ENCODE data around the gene TSPAN18.

The TSPAN18 gene

DNA sequence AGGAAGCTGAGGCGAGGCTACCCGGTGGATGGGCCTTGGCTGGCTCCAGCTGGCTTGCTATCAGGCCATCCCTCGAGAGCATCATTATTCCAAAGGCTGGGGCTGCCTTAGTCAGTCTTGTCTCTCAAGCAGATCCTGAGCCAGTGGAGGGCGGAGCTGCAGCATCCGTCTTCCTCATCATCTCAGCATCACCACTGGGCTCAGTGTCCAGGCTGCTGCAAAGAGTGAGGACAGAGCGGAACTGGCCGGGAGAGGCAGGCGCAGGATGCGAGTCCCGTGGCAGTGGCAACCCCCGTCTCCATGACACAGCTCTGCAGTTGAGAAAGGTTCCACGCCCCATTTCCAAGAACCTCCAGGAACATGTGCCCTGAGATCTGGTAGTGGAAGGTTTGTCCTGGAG, 219.5 kb downstream of the TSPAN18 start:
- in situ Hi-C loops (cut with HindIII; ENCODE audit: low sequenced_read_pairs), result loop anchor here (25.0 kb wide), 1 partner anchor 391 kb away; no protein-coding TSS in a partner anchor

DNA sequence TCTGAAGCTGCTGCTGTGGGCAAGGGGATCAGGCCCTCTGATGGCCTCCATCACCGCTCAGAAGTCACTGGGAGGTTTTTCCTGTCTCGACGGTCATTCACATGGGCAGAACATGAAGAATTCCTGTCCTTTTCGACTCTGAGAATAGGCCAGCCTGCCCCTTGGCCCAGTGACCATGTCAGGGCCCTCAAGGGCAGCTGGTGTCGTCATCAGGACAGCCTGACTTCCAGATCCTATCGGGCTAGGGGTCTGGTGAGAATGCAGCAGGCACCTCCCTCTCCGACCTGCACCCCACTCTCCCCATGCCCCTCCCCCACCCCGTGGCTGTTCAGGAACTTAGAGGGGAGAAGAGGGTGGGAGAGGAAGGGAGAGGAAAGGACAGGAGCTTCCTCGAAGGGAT, 220.4 kb downstream of the TSPAN18 start:
- in situ Hi-C loops (cut with HindIII; ENCODE audit: low sequenced_read_pairs), result loop anchor here (25.0 kb wide), 1 partner anchor 390 kb away; no protein-coding TSS in a partner anchor

DNA sequence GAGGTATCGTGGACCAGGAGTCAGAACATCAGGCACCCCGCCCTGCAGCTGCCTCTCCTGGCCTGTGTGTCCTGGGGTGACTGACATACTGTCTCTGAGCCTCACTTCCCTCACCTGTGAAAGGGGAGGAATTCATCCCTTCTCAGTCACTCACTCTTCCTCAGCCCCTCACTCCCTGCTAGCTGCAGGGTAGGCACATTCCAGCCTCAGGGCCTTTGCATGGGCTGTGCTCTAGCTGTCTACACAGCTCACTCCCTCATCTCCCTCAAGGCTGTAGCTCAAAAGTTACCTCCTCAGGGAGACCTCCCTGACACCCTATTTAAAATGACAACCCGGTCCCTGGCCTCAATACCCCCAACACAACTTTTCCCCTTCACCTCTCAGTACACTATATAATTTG, 221.4 kb downstream of the TSPAN18 start:
- in situ Hi-C loops (cut with HindIII; ENCODE audit: low sequenced_read_pairs), result loop anchor here (25.0 kb wide), 1 partner anchor 389 kb away; no protein-coding TSS in a partner anchor

DNA sequence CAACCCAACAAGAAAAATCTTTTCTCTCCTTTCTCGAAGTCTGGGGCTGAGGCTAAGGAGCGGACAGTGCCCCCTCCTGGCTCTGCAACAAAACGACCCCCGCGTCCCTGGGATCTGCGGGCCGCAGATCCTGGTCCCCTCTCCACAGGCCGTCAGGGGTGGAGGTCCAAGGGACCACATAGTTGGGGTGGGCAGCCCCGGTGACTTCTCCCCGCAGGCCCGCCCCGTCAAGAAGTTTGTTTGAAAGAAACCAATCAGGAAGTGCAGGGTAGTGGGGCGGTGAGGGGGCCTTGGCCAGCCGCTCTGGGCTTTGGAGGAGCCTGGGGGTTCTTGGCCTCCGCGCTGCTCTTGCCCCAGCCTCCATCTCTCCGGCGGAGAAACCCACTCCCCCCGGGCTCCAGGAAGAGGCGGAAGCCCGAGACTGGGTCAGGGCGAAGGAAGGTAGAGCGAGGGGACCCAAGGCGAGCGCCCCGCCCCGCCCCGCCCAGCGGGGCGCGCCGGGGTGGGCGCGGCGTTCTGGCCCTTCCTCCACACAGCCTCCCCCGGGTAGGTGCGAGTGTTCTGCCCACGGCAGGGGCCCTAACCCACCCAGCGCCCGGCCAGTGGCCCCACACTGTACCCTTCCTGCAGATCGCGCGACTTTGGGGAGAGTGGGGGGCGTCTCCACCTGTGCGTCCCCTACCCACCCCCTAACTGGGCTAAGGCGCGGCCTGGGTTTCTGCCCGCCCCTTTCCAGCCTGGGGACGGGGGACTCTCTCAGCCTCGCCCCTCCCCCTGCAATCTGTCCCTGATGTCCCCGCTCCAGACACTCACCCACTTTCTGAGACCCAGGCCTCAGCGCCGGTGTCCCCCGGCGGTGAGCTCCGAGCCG, 222.6 kb downstream of the TSPAN18 start:
- in situ Hi-C loops (cut with HindIII; ENCODE audit: low sequenced_read_pairs), result loop anchor here (25.0 kb wide), 1 partner anchor 388 kb away; no protein-coding TSS in a partner anchor

DNA sequence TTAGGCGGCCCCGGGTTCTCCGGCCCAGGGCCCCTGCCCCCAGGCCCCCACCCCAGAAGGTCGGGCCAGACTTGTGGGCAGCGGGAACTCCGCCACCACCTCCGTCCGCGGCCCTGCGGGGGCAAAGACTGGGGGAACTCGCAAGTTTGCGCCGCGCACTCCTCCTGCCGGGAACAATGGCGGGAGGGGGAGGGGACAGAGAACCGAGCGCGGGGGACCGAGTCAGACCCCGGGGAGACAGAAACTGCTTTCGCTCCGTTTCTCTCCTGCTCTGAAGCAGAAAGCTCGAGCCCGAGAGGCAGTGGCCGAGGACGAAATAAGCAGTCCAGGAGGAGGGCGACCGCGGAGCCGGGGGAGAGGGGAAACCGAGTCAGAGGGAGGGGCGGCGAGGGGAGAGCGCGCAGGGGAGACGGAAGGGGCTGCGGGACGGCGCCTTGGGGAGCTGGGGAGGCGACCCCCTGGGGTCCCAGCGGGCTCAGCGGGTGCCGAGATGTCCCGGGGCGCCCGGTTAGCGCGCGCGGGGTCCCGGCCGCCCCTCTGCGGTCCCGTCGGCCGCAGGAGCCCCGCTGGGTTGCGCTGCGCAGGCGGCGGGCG, 223.4 kb downstream of the TSPAN18 start:
- in situ Hi-C loops (cut with HindIII; ENCODE audit: low sequenced_read_pairs), result no loop called here

DNA sequence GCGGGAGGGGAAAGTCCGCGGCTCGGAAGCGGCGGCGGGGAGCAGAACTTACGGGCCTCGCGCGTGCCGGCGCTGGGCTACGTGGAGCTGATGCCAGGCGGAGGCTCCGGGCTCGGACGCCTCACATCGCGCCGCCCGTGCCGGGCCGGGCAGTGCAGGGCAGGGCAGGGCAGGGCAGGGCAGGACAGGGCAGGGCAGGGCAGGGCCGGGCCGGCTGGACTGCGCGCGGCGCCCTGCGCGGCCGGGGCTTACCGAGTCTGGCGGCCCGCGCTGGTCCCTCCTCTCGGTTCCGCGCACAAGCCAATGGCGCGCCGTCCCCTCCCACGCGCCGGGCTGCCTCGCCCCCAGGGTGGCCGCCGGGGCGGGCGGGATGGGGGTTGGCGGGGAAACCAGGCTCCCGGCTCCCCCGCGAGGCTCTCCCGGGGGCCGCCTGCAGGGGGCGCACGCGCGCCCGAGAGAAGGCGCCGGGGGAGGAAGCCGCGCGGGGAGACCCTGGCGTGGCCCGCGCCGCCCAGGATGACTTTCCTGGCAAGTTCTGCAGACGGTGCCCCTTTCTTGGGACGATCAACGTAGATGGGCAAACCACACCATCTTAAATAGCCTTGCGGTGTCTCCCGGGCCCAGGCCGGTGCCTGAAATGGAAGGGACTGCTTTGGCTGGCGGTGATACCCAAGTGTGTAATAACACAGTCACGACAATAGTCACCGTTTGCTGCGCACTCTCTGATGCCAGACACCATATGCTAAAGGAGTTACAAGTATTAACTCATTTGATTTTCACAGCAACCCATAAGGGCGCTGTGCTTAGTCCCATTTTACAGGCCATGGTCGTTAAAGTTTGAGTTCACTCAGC, 224.1 kb downstream of the TSPAN18 start, which contains the start of gene TP53I11:
Gene TP53I11 (minus strand): TSS at position 259 of the 852 bp plus-strand sequence. CDS start 12,548 bp downstream, outside the sequence.
- in situ Hi-C loops (cut with HindIII; ENCODE audit: low sequenced_read_pairs), result no loop called here

DNA sequence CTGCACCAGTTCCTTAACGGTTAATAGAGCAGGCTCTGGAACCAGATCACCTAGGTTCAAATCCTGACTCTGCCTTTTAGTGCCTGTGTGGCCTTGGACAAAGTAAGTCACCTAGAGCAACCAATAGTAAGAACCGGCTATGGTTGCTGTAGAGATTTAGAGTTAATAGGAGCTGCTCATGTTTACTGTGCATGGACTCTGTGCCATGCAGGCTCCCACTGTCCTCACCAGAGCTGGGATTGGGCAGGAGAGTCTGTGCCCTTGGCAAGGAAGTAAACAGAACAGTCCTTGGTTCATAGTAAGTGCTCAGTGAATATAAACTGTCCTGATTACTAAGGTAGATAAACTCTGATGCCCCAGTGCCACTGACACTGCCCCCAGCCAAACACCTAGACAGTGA, 225.3 kb downstream of the TSPAN18 start:
- in situ Hi-C loops (cut with HindIII; ENCODE audit: low sequenced_read_pairs), result no loop called here

DNA sequence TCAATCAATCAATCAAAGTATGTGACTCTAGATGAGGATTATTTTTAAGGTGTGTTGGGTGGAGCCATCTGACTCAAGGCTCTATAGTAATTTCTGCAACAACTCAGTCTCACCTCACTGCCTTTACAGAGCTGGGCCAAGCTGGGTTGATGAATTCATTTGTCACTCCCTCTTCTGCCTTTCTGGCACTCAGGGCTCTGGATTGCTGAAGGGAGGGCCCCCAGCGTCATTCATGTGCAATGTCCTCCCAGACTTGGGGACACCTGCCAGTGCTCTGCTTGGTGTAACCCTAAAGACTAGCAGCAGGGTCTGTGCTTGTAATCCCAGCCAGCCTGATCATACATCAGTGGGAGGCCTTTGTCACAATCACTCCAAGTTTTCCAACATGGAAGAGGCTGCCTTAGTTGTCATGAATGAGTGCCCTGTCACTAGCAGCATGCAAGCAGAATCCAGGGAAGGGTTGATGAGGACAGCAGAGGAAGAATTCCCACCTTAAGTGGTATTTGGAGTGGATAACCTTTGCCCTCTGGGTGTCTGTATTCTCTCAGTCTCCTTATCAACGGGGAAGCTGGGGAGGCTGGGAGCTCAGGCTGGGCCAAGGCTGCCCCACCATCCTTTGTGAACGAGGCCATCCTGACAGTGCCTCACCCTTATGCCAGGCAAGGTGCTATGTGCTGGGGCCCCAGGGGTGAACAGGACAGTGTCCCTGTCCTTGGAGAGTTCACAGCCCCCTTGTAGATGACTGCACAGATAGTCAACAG, 225.9 kb downstream of the TSPAN18 start:
- in situ Hi-C loops (cut with HindIII; ENCODE audit: low sequenced_read_pairs), result no loop called here

DNA sequence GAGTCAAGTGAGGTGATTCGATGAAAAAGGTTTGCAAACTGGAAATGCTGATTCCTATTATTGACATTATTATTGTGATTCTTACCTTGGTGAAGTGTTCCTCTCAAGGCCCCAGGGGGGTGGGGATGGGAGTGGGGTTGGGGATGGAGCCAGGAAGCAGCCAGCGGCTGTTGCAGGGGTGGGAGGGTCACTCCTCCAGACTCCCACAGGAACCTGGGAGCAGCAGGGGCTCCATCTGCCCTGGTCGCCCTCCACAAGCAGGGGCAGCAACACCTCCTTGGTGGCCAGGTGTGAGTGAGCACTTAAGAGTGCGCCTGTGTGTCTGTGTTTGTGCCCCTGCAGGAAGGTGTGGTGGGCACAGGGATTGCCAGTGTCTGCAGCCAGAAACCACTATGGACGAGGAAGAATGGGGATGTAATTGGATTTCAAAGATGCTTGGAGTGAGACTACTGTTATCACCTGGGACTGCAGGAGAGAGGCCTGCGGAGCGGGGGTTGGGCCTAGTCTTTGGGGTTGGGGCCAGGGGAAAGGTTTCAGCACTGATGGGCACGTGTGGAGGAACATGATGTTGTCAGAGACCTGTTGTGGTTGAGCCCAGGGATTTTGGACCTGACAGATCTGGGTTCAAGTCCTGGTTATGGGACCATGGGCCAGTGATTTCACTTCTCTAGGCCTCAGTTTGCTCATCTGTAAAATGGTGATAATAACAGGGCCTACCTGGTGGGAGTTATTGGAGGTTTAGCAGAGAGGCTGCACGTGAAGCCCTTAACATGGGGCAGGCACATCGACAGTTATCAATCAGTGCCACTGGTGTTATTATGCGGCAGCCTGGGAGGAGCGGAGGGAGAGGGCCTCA, 227.5 kb downstream of the TSPAN18 start:
- in situ Hi-C loops (cut with HindIII; ENCODE audit: low sequenced_read_pairs), result no loop called here

DNA sequence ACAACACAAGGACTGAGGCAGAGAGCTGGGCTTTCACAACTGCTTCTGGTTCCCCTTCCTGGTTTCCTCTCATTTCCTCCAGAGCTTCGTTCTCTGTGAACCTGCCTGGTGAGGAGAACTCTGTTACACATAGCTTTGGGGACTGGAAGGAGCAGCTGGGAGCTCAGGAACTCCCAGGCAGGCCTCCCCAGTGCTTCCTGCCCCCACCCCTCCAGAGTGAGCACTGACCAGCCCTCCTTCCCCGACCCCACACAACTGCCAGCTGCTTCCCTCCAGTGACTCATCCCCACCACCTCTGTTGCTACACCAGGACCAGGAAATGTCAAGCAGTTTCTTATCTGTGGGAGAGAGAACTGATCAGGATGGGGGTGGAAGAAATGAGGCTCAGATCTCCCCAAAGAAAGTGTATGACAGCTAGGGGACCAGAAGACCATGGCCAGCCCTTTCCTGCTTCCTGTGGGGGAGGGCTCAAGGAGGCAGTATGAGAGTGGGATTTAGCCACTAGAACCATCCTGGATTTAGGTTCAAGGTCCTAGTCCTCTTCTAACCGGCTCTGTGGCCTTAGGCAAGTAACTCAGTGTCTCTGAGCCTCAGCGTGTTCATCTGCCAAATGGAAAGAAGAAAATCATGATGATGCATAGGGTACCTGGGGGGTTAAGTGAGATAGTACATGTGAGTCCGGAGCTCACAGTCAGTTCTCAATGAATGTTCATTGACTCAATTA, 228.4 kb downstream of the TSPAN18 start:
- in situ Hi-C loops (cut with HindIII; ENCODE audit: low sequenced_read_pairs), result no loop called here

DNA sequence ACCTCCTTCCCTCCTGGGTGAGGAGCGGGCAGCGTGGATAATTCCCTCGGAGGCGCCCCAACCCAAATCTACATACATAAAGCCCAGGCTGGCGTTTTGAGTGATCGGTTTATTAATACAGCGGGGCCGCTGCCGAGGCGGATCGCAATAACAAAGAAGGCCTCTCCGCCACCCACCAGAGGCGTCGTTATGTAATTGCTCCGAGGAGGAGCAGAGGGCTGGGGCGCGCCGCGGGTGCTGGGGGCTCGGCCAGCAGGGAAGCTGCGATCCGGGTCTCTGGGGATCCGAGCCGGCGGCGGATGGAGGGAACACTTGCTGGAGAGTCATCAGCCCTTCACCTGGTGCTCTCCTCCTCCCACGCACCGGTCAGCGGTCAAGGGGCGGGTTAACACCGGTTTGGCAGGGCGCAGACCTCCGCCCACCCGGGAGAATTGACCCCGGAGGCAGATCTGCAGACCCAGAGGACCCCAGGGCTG, 230.3 kb downstream of the TSPAN18 start:
- in situ Hi-C loops (cut with HindIII; ENCODE audit: low sequenced_read_pairs), result no loop called here

DNA sequence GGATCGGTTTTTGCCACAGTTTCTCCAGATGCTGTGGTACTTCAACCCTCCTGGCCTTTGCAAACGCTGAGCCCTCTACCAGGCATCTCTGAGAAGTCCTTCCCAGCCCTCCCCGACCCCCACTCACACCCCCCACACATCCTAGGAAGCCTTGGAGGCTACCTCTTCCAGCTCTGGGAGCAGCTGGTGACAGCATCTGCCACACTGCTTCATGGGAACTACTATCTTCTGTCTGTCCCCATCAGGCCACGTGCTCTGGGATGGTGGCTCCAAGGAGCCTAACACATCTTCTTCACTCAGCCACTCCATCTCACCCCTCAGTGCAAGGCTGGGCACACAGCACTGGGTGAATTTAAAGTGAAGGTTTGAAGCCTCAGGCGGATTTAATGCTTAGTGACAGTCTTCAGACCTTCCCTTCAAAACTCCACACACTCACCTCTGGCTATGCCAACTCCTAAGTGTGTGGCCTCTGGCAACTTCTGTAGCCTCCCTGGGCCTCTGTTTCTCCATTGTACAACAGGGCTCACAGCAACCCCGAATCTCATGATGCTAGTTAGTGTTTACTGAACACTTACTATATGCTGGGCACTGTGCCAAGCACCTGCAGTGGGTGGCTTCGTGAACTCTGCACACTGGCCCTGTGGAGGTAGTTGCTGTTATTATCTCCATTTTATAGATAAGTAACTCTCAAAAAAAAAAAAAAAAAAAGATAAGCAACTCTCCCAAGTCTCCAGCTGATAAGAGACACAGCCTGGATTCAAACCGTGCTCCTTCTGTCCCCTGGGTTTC, 231.2 kb downstream of the TSPAN18 start:
- in situ Hi-C loops (cut with HindIII; ENCODE audit: low sequenced_read_pairs), result no loop called here

DNA sequence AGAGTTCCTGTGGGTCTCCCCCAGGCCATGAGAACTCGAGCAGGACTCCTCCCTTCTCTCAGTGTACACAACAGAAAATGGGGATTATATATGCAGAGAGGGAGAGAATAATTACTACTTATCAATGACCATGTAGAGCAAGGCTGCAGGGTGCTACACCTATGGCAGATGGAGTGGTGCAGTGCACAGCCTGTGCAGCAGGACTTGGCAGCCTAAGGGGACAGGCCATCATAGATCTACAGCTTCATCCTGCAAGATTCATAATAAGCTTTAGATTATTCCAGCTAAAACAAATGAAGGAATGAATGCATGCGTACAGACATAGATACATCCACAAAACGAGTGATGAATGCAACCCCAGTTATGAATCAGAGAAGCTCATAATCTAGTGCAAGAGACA, 232.3 kb downstream of the TSPAN18 start:
- in situ Hi-C loops (cut with HindIII; ENCODE audit: low sequenced_read_pairs), result no loop called here

DNA sequence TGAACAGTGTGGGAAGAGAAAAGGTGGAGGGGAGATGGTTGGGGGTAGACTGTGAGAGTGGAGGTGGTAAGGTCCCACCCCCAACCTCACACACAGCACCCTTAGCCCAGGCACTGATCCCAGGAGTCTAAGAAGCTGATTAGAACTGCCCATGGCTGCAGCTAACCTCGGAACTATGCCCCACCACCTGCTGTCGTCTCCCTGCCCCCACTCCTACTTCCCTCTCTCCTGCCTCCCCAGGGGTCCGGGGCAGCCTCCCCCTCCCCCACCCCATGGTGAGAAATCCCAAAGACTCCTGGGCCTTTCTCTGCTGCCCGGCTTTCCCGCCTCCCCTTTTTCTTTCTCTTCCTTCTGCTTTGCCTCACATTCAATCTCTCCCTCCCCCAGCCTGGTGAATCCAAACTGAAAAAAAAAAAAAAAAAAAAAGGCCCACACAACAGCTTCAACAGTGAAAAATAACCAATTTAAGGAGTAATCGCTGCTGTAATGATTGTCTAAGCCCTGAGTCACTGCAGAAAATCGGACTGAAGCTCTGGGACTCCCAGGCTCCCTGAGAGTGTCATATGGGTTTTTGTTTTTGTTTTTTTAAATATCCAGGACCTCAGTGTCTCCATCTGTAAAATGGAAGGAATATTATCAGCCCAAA, 233.6 kb downstream of the TSPAN18 start:
- in situ Hi-C loops (cut with HindIII; ENCODE audit: low sequenced_read_pairs), result no loop called here

DNA sequence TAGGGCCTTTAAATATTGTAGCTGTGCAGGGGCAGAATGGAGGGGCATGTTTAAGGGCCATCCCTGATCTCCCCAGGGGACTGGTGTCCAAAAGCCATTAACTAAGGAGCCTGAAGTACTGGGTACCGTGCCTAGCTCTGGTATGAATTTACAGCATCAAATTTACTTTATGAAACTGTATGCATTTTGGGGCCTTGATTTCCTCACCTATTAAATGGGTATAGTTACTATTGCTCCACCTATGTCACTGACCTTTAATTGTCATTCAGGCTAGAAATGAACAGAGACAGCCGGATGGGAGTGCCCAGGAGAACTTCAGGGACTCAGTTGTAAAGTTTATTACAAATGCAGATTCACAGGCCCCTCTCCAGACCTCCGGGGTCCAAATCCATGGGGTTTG, 235.7 kb downstream of the TSPAN18 start:
- in situ Hi-C loops (cut with HindIII; ENCODE audit: low sequenced_read_pairs), result no loop called here

DNA sequence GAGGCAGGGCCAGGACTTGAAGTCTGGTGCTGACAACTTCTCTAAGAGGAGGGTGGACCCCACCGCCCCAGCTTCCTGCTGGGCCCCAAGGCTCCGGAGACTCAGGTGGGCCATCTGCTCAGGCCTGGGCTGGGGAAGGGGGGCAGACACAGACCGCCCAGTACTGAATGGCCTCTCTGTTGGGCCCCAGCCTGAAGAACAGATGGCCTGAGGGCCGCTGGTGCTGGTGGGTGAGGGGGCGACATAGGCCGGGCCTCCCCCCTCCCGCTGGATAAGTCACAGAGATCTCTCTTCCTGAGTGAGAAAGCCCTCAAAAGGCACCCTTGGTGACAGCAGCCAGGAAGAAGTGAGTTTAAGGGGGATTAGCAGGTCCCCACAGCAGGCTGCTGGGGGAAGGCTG, 236.4 kb downstream of the TSPAN18 start:
- in situ Hi-C loops (cut with HindIII; ENCODE audit: low sequenced_read_pairs), result no loop called here

DNA sequence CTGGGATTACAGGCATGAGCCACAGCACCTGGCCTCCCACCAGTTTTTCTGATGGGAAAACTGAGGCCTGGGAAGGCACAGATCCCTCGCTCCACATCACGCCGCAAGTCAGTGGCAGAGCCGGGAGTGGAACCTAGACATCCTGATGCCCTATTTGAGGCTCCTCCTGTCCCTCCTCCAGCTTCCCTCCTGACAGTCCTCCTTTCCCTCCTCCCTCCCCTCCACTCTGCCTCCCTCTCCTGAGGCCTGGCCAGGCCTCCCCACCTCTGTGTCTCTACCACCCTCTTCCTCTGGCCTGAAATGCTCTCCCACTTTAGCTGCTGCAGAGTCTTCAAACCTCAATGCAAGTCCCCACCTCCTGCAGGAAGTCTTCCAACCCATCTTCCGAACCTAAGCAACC, 237.2 kb downstream of the TSPAN18 start:
- in situ Hi-C loops (cut with HindIII; ENCODE audit: low sequenced_read_pairs), result no loop called here
